ENCODE results near the gene EFR3B. TPM values are rescaled to one million over a fixed set of nuclear protein-coding genes. Genes with fewer than 3 reads are reported as not detected.
"Not testable (repeated sequence)": the region's sequence is repeated elsewhere in the genome, so short reads cannot be mapped to it uniquely, and the experiment has no call there.

Gene EFR3B
- 0.25 and 2.2 TPM in 2 replicates for total RNA-seq (2012; rRNA removed)

- peaks cover 24% of the 10 kb centered on the region for H3K4me1 ChIP-seq (ENCODE audit: control insufficient read depth, insufficient read depth, low read length)
Measured at GRCh38 chr2:25041928-25042320, at the start of gene EFR3B. Gene EFR3B (plus strand): TSS chr2:25042076. CDS start chr2:25042313, 237 bp downstream.

GRCh38 chr2:24993406-24994145, 48.3 kb upstream of the EFR3B start:
- H3K4me1 ChIP-seq (ENCODE audit: control insufficient read depth, insufficient read depth, low read length), result no peaks in the 10 kb centered on the region
- H3K9ac ChIP-seq (ENCODE audit: low read depth, low read length), result no peak overlapping the region
- peaks cover 15% of the 10 kb centered on the region for H3K27me3 ChIP-seq (ENCODE audit: control insufficient read depth, insufficient read depth, low read length)
- H3K9me3 ChIP-seq (replicated peaks; ENCODE audit: low read length), result no peaks in the 10 kb centered on the region
- H3K36me3 ChIP-seq (ENCODE audit: insufficient read depth, low read length), result no peaks in the 10 kb centered on the region
- no peak overlapping the region for H3K4me3 ChIP-seq (ENCODE audit: low read length)
- H3K4me2 ChIP-seq (ENCODE audit: low read length), result no peak overlapping the region

More at GRCh38 chr2:25041928-25042320, at the start of gene EFR3B:
- H3K9me3 ChIP-seq (replicated peaks; ENCODE audit: low read length), result no peaks in the 10 kb centered on the region
- H3K4me3 ChIP-seq (ENCODE audit: low read length), result peak within 1 kb of the TSS; percentile 85
- peak within 1 kb of the TSS; percentile 97 for H3K4me2 ChIP-seq (ENCODE audit: low read length)
- H3K9ac ChIP-seq (ENCODE audit: low read depth, low read length), result peak within 1 kb of the TSS; percentile 75
- H3K36me3 ChIP-seq (ENCODE audit: insufficient read depth, low read length), result no peaks in the 10 kb centered on the region
- H3K27me3 ChIP-seq (ENCODE audit: control insufficient read depth, insufficient read depth, low read length), result peaks cover 18% of the 10 kb centered on the region

GRCh38 chr2:24994146-24994724, 47.6 kb upstream of the EFR3B start:
- Histone ChIP-seq H3K9me3 (replicated peaks; ENCODE audit: low read length) (no peaks in the 10 kb centered on the region), H3K4me1 (ENCODE audit: control insufficient read depth, insufficient read depth, low read length) (no peaks in the 10 kb centered on the region), H3K4me2 (ENCODE audit: low read length) (no peak overlapping the region), H3K36me3 (ENCODE audit: insufficient read depth, low read length) (no peaks in the 10 kb centered on the region), H3K9ac (ENCODE audit: low read depth, low read length) (no peak overlapping the region), H3K27me3 (ENCODE audit: control insufficient read depth, insufficient read depth, low read length) (peaks cover 15% of the 10 kb centered on the region), H3K4me3 (ENCODE audit: low read length) (no peak overlapping the region)

- H3K36me3 ChIP-seq (ENCODE audit: insufficient read depth, low read length); H3K9me3 ChIP-seq (replicated peaks; ENCODE audit: low read length); H3K9ac ChIP-seq (ENCODE audit: low read depth, low read length); H3K4me2 ChIP-seq (ENCODE audit: low read length); H3K4me3 ChIP-seq (ENCODE audit: low read length); H3K27me3 ChIP-seq (ENCODE audit: control insufficient read depth, insufficient read depth, low read length); H3K4me1 ChIP-seq (ENCODE audit: control insufficient read depth, insufficient read depth, low read length): not testable (repeated sequence)
Measured at GRCh38 chr2:24999097-24999496, 42.8 kb upstream of the EFR3B start.

GRCh38 chr2:25000036-25000435, 41.8 kb upstream of the EFR3B start:
- Histone ChIP-seq H3K36me3 (ENCODE audit: insufficient read depth, low read length) (no peaks in the 10 kb centered on the region), H3K9ac (ENCODE audit: low read depth, low read length) (no peak overlapping the region), H3K27me3 (ENCODE audit: control insufficient read depth, insufficient read depth, low read length) (peaks cover 8% of the 10 kb centered on the region), H3K4me1 (ENCODE audit: control insufficient read depth, insufficient read depth, low read length) (peaks cover 6% of the 10 kb centered on the region), H3K4me3 (ENCODE audit: low read length) (no peak overlapping the region), H3K9me3 (replicated peaks; ENCODE audit: low read length) (no peaks in the 10 kb centered on the region), H3K4me2 (ENCODE audit: low read length) (peak overlapping the region; percentile 27)

GRCh38 chr2:25000503-25001324, 41.2 kb upstream of the EFR3B start:
- H3K9ac ChIP-seq (ENCODE audit: low read depth, low read length), result no peak overlapping the region
- no peaks in the 10 kb centered on the region for H3K9me3 ChIP-seq (replicated peaks; ENCODE audit: low read length)
- peaks cover 8% of the 10 kb centered on the region for H3K27me3 ChIP-seq (ENCODE audit: control insufficient read depth, insufficient read depth, low read length)
- peaks cover 6% of the 10 kb centered on the region for H3K4me1 ChIP-seq (ENCODE audit: control insufficient read depth, insufficient read depth, low read length)
- no peaks in the 10 kb centered on the region for H3K36me3 ChIP-seq (ENCODE audit: insufficient read depth, low read length)
- H3K4me3 ChIP-seq (ENCODE audit: low read length), result no peak overlapping the region
- H3K4me2 ChIP-seq (ENCODE audit: low read length), result peak overlapping the region; percentile 27

GRCh38 chr2:25001325-25001637, 40.6 kb upstream of the EFR3B start:
- Histone ChIP-seq H3K9me3 (replicated peaks; ENCODE audit: low read length) (no peaks in the 10 kb centered on the region), H3K4me2 (ENCODE audit: low read length) (no peak overlapping the region), H3K36me3 (ENCODE audit: insufficient read depth, low read length) (no peaks in the 10 kb centered on the region), H3K4me1 (ENCODE audit: control insufficient read depth, insufficient read depth, low read length) (peaks cover 6% of the 10 kb centered on the region), H3K9ac (ENCODE audit: low read depth, low read length) (no peak overlapping the region), H3K4me3 (ENCODE audit: low read length) (no peak overlapping the region), H3K27me3 (ENCODE audit: control insufficient read depth, insufficient read depth, low read length) (peaks cover 8% of the 10 kb centered on the region)

- H3K36me3 ChIP-seq (ENCODE audit: insufficient read depth, low read length), result no peaks in the 10 kb centered on the region
- H3K9ac ChIP-seq (ENCODE audit: low read depth, low read length), result no peak overlapping the region
- no peak overlapping the region for H3K4me2 ChIP-seq (ENCODE audit: low read length)
- peaks cover 8% of the 10 kb centered on the region for H3K27me3 ChIP-seq (ENCODE audit: control insufficient read depth, insufficient read depth, low read length)
- H3K4me1 ChIP-seq (ENCODE audit: control insufficient read depth, insufficient read depth, low read length), result peaks cover 6% of the 10 kb centered on the region
- no peak overlapping the region for H3K4me3 ChIP-seq (ENCODE audit: low read length)
- H3K9me3 ChIP-seq (replicated peaks; ENCODE audit: low read length), result no peaks in the 10 kb centered on the region
Measured at GRCh38 chr2:25002066-25002465, 39.8 kb upstream of the EFR3B start.

GRCh38 chr2:25009954-25010353, 31.9 kb upstream of the EFR3B start:
- no peak overlapping the region for H3K4me2 ChIP-seq (ENCODE audit: low read length)
- H3K4me3 ChIP-seq (ENCODE audit: low read length), result no peak overlapping the region
- H3K27me3 ChIP-seq (ENCODE audit: control insufficient read depth, insufficient read depth, low read length), result no peaks in the 10 kb centered on the region
- no peak overlapping the region for H3K9ac ChIP-seq (ENCODE audit: low read depth, low read length)
- no peaks in the 10 kb centered on the region for H3K36me3 ChIP-seq (ENCODE audit: insufficient read depth, low read length)
- no peaks in the 10 kb centered on the region for H3K4me1 ChIP-seq (ENCODE audit: control insufficient read depth, insufficient read depth, low read length)
- H3K9me3 ChIP-seq (replicated peaks; ENCODE audit: low read length), result no peaks in the 10 kb centered on the region

GRCh38 chr2:25011342-25011741, 30.5 kb upstream of the EFR3B start:
- H3K4me3 ChIP-seq (ENCODE audit: low read length); H3K4me1 ChIP-seq (ENCODE audit: control insufficient read depth, insufficient read depth, low read length); H3K36me3 ChIP-seq (ENCODE audit: insufficient read depth, low read length); H3K9me3 ChIP-seq (replicated peaks; ENCODE audit: low read length); H3K4me2 ChIP-seq (ENCODE audit: low read length); H3K27me3 ChIP-seq (ENCODE audit: control insufficient read depth, insufficient read depth, low read length); H3K9ac ChIP-seq (ENCODE audit: low read depth, low read length): not testable (repeated sequence)

- H3K27me3 ChIP-seq (ENCODE audit: control insufficient read depth, insufficient read depth, low read length), result peaks cover 9% of the 10 kb centered on the region
- no peak overlapping the region for H3K9ac ChIP-seq (ENCODE audit: low read depth, low read length)
- H3K4me1 ChIP-seq (ENCODE audit: control insufficient read depth, insufficient read depth, low read length), result no peaks in the 10 kb centered on the region
Measured at GRCh38 chr2:25014631-25015030, 27.2 kb upstream of the EFR3B start.

More at GRCh38 chr2:25014631-25015030, 27.2 kb upstream of the EFR3B start:
- H3K4me2 ChIP-seq (ENCODE audit: low read length), result no peak overlapping the region
- no peaks in the 10 kb centered on the region for H3K36me3 ChIP-seq (ENCODE audit: insufficient read depth, low read length)
- H3K4me3 ChIP-seq (ENCODE audit: low read length), result no peak overlapping the region
- H3K9me3 ChIP-seq (replicated peaks; ENCODE audit: low read length), result no peaks in the 10 kb centered on the region
